Measurements from ENCODE around the gene LARGE1.
"Not testable (repeated sequence)": the region's sequence is repeated elsewhere in the genome, so short reads cannot be mapped to it uniquely, and the experiment has no call there.

The LARGE1 gene

DNA sequence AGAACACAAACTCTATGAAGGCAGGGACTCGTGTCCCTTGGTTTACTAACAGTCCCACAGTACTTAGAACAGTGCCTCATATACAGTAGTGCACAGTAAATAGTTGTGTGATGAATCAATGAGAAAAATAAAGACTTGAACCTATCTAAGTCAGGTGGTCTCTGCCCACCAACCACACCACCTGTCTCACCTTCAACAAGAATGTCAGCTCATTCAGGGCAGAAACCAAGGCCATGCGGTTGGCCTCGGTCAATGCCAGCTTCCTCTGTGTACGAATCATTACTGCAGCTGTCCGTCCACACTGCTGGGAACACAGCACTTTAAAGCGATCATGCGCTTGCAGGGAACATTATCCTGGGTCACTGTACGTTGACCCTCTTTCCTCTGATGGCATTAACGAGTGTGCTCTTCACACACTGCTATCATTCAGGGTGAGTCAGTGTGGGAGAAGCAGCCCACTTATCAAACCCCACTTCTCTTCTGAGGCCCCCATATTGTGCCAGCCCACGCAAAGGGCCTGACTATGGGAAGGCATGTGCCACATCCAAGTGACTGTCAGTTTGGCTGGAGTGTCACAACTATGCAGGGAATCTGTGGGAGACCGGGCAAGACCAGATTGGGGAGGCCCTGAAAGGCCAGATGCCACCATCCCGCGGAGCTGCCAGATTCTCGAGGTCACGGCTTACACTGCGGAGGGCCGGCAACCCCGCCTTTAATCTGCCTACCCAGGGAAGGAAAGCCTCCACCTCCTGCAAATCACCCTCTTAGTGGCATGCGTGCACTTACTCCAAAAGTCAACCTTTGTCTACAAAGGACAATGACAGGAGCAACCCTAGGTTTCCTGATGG lies 36.1 kb downstream of the LARGE1 start:
- no peak for DNase-seq

DNA sequence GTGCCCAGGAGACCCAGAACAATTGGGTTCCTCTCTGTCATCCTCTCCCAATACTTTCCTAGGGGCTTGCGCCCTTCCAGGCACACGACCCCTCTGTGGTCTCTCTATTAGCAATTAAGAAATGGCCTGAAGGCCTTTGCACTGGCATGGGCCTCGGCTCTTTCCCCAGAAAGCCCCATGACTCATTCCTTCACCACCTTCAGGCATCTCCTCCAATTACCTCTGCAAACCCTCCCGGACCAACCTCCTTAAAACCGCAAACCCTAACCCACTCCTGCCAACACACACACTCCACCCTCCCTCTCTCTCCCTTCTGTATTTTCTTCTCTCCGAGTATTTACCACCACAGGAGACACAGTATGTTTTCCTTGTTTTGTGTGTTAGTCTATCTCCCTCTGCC lies 36.7 kb downstream of the LARGE1 start:
- DNase-seq: no peak

DNA sequence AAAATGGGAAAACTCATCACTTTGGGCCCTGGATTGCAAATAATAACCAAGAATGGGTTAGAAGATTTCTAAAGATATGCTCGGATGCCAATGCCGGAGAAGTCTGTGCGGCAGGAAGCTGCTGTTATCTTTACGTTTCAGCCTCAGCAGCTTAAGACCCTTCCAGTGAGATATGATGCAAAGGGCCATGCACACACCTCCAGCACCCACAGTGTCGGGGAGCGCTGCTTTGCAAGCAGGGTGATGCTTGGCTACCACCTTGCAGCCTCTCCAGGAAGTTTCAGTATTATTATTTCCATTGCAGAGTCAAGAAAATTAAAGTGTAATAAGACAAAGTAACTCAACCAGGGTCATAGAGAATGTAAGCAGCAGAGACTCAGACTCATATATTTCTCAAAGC lies 37.3 kb downstream of the LARGE1 start:
- DNase-seq: no peak

DNA sequence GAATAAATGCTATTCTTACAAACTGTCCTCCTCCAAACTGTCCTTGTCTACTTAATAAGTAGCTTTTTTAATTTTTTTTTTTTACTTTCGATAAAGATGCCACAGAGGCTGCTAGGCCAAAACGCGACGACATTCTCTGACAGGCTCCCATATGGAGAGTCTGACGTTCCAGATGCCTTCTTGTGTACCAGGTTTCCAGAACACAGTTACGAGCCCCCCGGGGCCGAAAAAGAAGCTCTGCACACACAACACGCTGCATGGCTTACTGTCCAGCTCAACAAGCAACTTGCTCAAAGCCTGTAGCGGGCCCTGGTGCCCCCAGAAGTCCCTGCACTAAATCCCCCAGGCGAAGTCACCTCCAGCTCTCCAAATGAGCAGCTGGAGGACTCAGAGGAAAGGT lies 39.3 kb downstream of the LARGE1 start:
- DNase-seq: no peak

DNA sequence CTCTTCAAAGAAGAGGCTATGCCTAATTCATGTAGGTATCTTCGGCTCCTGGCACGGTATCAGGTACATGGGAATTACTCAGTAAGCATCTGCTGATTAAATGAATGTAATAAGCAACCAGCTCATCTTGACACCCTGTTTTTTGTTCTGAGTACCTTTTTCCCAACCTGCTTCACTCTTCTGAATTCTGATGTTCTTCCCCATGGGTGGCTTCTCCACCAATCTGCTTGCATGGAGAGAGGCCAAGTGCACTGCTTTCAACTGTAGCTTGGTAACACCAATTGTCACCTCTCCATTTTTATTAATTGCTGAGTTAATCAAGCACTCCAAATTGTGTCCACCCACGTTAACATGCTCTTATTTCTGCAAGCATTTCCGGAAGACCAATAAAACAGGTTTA lies 40.5 kb downstream of the LARGE1 start:
- no peak for DNase-seq

DNA sequence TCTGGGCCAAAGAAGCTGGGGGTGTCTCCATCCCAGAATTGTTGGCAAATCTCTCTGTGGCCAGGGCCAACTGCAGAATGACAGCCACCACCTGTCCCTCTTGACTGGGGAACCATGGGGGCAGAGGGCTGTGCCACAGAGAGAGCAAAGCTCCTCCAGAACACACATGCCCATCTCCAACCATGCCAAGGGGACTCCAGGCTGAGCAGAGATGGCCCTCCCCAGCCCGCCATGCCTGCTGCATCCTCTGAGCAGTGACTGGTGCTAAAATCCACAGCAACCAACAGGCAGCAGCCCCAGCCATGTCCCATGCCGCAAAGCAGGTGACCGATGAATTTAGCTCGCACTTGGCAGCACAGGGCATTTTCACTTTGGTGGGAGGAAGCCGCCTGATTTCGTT lies 45.0 kb downstream of the LARGE1 start:
- DNase-seq: no peak

DNA sequence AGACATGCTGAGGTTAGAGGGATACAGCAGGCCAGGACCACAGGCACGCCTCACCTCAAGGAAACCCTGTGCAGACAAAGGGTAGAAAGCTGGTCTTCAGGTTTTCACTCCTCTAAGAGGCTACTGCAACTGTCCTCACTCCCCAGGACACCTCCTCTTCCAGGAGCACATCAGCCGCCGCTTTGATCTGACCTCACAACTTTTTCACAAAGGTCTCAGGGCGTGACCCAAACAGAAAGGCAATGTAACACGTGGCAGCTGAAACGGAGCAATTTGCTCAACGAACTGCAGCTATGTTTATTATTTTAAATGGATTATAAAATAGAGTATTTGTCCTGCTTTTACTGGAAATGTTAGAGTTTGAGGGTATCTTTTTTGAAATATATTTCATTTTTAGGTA lies 46.1 kb downstream of the LARGE1 start:
- no peak for DNase-seq

DNA sequence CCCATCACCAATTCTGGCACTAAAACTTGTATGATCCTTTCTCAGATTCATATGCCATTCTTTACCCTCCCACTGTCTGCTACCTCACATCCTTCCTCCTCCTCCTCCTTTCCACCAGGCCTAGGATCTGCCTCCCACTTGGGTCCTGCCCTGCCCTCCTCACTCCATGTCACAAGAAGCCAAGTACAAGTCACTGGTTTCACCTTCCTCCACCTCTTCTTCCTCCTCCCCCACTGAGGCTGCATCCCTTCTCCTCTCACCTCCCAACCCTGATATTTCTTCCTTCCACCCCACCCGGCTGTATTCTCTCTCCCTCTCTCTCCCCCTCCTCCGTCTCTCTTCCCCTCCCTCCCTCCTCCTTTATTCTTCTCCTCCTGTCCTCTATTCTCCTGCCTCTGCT lies 46.6 kb downstream of the LARGE1 start:
- no peak for DNase-seq

DNA sequence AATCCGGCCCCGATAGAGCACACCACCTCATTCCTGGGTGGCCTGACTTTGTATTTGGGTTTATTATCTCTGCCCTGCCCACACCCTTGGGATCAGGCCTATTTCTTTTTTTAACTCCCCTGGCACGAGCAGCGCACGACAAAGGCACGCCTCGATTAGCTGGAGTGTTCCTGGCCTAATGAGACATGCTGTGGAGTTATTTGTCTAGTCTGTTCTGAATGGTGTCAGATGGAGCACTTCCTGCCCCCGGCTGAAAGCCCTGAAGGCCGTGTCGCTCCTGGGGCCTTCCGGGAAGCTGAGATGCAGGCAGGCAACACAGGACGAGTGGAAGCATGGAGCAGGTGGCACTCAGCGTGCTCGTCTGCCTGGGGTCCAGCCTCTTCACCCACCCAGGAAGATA lies 47.1 kb downstream of the LARGE1 start:
- no peak for DNase-seq

DNA sequence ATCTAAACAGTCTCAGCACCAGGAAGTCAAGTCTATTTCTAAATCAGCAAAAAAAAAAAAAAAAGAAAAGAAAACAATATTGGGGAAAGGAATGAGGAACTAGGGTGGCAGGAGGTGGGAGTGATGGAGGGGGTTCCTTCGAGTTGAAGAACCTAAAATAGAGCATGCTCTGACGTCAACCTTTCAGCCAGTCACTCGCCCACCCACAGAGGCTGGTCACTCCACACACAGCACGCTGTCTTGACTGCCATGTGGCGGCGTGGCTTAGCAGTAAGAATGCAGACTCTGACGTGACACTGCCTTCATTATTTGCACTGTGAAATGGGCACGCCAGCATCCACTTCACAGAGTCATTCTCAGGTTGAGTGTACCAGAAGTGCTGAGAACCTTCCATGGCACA lies 48.3 kb downstream of the LARGE1 start:
- no peak for DNase-seq

DNA sequence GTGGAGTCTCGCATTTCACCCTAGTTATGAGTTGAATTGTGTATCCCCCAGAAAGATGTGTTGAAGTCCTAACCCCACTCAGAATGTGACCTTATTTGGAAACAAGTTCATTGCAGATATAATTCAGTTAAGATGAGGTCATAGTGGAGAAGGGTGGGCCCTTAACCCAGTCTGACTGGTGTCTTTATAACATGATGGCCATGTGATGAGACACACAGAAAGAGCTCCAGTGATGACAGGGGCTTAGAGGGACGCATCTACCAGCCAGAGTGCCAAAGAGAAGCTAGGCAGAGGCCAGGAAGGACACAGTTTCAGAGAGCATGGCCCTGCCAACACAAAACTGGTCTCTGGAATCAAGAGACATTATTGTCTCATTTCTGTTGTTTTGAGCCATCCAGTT lies 50.3 kb downstream of the LARGE1 start:
- no peak for DNase-seq

DNA sequence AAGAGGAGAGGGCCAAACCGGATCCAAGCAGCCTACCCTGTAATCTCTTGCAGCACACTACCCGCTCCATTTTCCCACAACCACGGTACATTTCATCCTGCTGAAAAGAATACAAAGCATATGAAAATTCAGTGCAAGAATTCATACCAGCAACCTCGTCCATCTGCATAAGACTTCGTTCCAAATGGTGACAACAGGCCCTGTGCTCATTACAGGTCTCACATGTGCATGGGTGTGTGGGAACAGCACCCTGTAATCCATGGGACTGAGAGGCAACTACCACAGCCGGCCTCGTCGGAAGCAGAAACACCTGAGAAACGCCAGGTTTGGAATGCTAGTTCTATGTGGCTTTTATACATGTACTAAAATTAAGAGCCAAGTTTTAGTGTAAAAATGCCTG lies 52.3 kb downstream of the LARGE1 start:
- no peak for DNase-seq

DNA sequence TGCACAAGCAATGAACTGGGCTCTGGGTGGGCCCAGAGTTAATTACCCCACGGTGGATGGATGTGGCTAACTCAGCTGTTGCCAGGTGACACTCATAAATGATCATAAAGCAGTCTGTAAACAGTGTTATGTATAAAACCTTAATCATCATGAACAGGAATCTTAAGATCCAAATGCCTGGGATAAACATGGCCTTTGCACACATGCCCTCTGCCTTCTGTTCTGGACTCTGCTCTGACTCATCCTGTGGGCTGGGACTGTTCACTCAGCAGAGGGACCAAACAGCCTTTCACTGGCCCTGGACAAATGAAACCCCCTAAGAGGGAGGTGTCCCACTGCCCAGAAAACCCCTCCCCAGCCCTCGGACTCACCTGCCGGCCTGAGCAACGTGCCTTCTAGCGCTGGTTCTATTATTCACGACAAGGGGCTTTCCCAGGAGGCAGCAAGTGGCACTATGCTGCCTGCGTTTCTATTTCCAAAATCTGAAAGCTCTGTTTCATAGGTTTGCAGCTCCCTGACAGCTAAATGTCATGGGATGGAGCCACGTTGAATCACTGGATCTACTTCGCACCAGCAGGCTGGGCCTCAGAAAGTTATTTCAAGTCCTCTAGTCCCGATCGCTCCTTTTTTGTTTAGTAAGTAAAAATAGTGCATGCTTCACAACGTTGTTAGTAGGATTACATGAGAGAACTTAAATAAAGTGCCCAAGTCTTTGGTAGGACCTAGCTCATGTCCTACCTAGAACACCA lies 53.0 kb downstream of the LARGE1 start:
- DNase-seq: no peak

DNA sequence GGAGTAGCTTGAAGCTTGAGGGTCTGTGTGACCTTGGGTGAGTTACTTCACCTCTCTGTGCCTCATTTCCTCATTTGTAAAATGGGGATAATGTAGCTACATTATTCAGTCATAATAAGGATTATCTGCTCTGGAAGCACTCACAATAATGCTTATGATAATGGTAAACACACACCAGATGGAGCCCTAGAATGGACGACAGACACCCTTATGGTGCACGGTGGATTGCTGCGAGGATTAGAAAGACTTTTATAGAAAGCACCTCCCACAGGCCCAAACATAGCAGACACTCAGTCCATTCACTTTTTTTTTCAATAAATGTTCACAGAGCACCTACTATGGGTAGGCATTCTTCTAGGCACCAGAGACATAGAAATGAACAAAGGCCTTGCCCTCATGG lies 53.8 kb downstream of the LARGE1 start:
- no peak for DNase-seq

DNA sequence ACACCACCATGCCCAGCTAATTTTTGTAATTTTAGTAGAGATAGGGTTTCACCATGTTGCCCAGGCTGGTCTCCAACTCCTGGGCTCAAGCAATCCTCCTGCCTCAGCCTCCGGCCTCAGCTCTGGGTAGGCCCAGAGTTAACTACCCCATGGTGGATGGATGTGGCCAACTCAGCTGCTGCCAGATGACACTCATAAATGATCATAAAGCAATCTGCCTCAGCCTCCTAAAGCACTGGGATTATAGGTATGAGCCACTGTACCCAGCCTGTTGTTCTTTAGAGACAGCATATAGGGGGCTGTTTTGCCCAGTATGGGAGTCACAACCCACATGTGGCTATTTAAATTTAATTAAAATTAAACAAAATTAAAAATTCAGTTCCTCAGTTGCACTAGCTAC lies 54.3 kb downstream of the LARGE1 start:
- DNase-seq: no peak

DNA sequence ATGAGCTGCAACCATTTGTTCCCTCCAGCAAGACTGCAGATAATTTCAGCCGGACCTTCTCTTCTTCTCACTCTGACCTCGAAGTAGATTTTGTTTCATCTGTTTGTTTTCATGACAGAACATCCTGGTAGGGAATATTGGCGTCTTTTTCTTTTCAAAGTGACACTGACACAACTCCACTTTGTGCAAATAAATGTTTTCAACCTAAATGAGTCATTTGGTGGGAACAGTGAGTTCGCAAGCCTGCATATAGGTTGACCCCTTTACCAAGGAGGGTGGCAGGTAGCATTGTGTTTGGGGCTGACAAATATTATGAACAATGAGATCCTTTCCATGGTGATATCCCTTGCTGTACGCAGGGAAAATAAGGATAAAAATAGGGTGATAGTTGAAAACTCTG lies 55.0 kb downstream of the LARGE1 start:
- no peak for DNase-seq

DNA sequence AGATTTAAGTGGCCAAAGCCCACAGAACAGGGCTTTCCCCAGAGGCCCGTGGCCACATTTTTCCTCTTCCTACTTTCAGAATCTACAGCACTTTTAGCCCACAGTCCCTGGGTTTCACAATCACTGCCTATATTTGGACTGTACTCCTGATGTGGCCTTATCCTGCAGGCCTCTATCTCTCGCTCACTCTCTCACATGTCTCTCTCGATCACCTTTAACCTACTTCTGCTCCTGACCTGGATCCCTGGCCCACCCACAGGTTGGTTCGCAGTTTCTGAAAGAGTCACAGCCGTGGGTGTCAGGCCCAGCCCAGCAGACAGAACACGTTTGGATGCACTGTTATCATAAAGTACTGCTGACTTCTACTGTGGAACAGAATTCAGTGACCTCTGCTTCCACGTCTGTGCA lies 55.5 kb downstream of the LARGE1 start:
- no peak for DNase-seq

DNA sequence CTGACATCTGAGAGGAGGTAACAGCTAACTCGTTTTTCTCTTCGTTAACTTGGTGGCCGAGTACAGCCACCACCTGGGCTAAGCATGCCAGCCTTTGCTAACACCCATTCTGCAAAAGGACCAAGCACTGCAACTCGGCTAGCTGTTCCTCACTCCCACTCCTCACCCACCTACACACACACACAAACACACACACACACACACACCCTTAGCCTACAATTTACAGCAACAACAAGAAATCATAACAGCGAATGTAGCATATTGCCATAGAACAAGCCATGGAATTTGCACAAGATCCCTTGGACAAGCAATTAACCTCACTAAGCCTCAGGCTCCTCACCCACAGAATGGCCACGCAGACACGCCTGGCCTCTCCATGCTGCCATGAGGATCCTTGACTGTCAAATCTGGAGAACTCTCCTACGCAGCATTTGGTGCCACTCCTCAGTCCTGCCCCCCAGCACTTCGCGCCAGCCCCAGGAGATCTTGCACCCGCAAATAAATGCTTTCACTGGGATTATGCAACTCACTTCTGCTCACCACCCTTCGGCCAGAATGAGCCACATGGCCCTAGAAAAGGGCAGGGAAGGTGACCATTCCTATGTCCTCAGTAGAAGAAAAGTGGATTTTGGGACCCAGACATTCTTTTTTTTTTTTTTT lies 58.9 kb downstream of the LARGE1 start:
- no peak for DNase-seq

DNA sequence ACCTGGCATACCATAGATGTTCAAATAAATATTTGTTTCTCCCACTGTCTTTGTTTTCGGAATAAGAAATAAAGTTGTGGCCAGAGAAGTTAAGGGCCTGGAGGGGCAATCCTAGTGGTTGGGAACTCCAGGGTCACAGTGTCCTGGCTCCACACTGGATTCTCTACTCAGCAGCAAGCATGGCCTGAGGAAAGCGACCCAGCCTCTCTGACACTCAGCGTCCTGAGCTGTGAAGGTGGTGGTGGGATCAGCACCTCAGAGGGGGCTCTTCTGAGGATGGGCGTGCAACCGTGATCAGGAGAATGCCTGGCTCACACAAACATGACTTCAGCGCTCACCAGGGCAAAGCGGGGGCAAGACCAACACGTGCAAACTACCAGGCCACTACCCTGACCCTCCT lies 59.9 kb downstream of the LARGE1 start:
- DNase-seq: no peak

DNA sequence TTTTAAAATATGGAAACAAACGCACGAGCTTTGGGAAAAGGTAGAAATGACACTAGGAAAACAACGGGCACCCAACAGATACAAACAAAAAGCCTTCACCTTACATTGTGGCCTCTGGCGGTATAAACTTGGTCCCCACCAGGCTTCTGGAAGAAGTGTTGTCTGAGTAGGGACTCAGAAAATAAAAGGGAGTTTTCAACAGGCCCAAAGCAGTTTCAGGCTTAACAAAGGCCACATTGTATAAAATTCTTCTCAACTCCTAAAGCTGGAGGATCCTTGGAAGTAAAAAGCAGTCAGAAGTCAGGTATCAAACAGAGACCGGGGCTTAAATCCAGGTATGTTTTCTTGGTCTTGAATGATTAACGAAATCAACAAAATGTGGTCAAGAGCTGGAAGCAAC lies 61.0 kb downstream of the LARGE1 start:
- no peak for DNase-seq

DNA sequence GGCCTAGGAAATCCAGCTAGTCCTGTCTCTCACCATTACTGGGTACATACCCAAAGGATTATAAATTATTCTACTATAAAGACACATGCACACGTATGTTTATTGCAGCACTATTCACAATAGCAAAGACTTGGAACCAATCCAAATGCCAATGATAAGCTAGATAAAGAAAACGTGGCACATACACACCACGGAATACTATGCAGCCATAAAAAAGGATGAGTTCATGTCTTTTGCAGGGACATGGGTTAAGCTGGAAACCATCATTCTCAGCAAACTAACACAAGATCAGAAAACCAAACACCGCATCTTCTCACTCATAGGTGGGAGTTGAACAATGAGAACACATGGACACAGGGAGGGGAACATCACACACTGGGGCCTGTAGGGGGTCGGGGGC lies 61.6 kb downstream of the LARGE1 start:
- not testable (repeated sequence) for DNase-seq

DNA sequence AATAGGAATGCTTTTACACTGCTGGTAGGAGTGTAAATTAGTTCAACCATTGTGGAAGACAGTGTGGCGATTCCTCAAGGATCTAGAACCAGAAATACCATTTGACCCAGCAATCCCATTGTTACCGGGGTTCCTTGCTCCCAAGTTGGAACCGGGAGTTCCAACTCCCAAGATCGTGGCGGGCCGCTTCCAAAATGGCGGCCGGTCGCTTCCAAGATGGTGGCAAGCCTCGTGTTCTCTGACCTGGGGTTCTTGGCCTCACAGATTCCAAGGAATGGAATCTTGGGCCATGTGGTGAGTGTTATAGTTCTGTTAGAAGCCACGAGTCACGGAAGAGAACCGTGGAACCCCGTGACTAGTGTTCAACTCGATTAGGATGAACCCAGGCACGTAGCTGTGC lies 62.5 kb downstream of the LARGE1 start:
- DNase-seq: not testable (repeated sequence)

DNA sequence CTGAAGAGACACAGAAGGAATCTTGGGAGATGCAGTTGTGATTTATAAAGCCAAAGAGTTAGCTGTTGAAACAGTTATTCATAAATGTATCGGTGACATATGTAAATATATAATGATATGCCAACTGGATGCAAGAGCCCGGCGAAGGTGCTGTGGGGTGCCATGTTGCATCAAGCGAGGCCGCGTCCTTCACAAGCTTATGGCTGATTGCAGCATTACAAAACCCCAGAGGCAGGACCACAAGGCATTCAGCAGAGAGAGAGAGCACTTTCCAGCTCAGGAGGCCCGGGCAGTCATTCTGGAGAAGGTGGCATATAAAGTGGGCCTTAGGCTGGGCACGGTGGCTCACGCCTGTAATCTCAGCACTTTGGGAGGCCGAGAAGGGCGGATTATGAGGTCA lies 65.6 kb downstream of the LARGE1 start:
- no peak for DNase-seq
